RKO (cell line): Measurements from ENCODE around the gene BIVM.

Source experiments
- DNase-seq: peaks from one replicate; pipeline ENCODE4 v3.0.0-alpha.2; 2016; ENCODE audit warnings: low spot score

Gene BIVM

DNA sequence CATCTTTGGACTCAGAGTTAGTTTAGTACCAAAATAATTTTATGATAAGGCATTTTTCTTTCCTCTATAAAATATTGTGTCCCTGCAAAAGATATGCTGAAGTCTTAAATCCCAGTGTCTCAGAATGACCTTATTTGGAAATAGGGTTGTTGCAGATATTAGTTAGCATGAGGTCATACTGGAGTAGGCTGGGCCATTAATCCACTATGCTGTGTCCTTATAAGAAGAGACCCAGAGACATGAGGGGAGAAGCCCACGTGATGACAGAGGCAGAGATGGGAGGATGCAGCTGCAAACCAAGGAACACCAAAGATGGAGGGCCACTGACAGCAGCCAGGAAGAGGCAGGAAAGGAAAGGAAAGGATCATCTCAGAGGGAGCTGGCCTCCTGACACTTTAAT lies 6.5 kb upstream of the BIVM start:
- DNase-seq = peak; percentile 18

GRCh38 chr13:102793611-102794355 lies 5.1 kb upstream of the BIVM start:
- DNase-seq = no peak

DNA sequence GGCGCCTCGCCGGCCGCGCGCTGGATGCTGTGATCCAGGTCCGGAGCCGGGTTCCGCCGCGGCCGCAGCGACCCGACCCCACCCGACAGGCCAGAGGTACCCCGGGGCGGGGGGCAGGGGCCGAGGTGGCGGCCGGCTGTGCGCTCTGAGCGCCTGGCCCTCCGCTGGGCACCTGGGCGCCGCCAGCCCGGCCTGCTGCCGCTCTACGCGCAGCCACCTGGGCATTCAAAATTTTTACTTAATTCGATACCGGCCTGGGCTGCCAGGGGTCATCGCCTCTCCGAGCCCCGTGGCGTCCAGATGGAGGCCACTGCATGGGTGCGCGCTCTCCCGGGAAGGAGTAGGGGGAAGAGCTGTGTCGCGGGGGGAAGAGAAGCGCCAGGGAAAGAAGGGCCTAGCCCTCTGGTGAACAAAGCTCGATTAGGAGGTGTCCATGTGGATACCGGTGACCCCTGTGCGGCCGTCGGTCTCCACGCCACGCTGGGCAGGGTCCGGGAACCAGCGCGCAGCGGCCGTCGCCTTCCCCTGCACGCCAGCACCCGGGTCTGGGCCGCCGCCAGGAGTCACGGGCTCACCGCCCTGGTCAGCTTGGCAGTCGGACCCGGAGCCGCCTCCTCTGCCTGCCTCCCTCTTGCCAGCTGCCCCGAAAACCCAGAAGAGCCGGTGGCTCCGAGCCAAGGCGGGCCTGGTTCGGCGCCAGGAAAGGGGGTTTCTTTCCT lies 666 bp downstream of the BIVM start:
- DNase-seq = peak; percentile 47

DNA sequence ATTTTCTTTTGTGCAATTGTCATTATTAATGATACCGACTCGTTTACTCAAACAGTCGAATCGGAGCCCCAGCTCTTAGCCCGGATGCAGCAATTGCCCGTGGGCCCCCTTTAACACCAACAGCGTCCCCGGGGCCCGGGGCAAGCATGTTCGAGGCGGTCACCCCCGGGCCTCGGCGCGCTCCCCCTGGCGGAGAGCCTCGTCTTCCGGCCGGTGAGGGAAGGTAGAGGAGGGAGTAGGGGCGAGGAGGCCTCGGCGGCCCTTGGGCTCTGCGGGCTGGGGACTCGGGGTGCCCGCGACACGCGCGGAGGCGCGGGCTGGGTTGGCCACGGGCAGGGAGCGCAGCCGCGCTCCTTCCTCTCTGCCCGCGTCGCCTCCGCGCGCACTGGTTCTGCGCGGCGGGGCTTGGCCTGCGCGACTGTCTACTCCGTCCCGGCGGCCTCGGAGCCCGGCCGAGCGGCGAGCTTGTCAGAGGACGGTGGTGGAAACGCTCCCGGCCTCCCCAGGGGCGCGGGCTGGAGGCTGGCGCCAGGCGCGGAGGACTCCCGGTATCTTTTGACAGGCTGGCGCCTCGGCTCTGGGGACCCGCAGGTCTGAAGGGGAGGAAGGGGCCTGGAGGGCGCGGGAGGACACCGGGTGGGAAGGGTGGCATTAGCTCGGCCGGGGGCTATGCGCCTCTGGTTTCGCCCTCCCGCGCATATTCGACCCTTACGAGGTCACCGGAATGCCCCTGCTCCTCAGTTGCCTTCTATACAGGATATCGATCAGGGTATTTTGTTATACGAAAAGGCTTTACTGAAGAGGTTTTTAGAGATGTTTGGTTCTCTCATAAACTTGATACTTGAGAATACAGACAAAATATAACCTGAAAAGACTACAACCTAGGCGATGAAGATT lies 1.5 kb downstream of the BIVM start:
- peak; percentile 79 for DNase-seq

DNA sequence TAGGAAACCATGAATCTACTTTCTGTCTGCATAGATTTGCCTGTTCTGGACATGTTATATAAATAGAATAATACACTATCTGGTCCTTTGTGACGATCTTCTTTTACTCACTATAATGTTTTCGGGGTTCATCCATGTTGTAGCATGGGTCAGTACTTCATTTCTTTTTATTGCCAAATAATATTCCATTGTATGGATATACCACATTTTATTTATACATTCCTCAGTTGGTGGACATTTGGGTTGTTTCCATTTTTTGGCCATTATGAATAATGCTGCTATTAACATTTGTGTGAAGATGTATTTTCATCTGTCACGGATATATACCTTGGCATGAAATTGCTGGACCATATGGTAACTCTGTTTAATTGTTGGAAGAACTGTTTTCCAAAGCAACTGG lies 6.8 kb downstream of the BIVM start:
- DNase-seq = no peak

GRCh38 chr13:102807699-102808098 lies 8.8 kb downstream of the BIVM start:
- DNase-seq = no peak

- DNase-seq = no peak
Measured at GRCh38 chr13:102812611-102813287, 13.8 kb downstream of the BIVM start.

- no peak for DNase-seq
Measured at GRCh38 chr13:102814025-102814607, 15.2 kb downstream of the BIVM start.

DNA sequence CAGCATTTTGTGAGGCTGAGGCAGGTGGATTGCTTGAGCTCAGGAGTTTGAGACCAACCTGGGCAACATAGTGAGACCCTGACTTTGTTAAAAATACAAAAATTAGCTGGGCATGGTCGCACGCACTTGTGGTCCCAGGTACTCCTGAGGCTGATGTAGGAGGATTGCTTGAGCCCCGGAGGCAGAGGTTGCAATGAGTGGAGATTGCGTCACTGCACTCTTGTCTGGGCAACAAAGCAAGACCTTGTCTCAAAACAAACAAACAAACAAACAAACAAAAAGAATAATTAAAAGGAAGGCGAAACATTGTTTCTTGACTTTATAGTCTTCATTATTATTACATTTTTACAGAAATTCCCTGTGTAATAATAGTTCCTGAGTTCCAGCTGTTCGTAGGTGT lies 15.9 kb downstream of the BIVM start:
- DNase-seq = no peak

- DNase-seq = no peak
Measured at GRCh38 chr13:102815788-102816187, 16.9 kb downstream of the BIVM start.

DNA sequence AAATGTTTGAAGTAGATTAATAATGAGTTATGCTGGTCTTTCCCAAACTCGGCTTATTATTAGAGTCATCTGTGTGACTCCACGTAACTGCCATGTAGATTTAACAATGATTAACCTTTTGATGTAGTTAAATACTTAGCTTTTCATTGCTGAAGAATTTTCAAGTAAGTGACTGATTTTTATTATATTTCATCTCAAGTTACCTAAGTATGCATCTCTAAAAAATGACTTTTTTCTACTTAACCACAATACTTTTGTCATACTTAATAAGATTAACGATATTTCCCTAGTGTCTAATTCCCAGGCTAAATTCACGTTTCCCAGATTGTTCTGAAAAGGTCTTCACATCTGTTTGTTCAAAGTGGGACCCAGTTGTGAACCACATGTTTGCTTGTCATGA lies 17.8 kb downstream of the BIVM start:
- no peak for DNase-seq

GRCh38 chr13:102817241-102817640 lies 18.3 kb downstream of the BIVM start:
- DNase-seq = no peak

GRCh38 chr13:102817907-102818306 lies 19.0 kb downstream of the BIVM start:
- DNase-seq = no peak

GRCh38 chr13:102825400-102825799 lies 26.5 kb downstream of the BIVM start:
- no peak for DNase-seq

GRCh38 chr13:102825921-102826706 lies 27.2 kb downstream of the BIVM start:
- peak; percentile 96 for DNase-seq

- DNase-seq = no peak
Measured at GRCh38 chr13:102830646-102831045, 31.7 kb downstream of the BIVM start.

- no peak for DNase-seq
Measured at GRCh38 chr13:102836471-102836870, 37.6 kb downstream of the BIVM start.

DNA sequence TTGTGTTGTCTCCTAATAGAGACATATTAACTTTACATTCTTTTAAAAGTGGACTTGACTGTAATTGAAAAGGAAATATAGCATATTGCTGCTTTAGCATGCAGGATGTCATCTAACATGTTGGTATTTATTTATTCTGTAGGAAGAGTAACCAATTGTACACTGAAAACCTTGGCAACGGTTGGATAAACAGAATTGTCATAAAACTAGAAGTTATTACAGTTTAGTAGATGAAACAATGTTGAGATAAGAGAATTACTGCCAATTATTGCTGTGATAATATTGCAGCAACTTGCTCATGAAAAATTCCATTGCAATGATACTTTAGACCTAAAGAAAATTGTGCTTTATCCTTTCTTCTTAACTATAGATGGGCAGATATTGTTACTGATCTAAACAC lies 39.4 kb downstream of the BIVM start:
- no peak for DNase-seq

DNA sequence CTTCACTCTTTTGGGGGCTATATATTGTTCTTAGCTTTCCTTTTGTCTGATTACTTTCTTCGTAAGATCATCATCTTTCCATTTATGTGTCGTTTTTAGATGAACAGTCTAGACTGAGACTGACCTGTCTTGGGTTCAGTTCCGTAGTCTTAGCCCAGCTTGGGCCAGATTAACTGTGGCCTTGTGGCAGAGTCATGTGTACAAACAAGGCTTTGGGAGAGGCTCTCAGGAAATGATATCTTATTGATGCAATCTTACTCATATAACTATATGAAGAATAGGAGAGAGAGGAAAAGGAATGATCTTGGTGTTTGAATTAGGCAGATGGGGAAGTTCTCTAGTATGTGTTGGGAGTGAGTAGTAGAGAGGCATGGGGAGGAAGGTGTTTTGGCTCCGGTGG lies 40.1 kb downstream of the BIVM start:
- DNase-seq = no peak

- DNase-seq = no peak
Measured at GRCh38 chr13:102839462-102839861, 40.5 kb downstream of the BIVM start.

- no peak for DNase-seq
Measured at GRCh38 chr13:102845289-102845629, 46.3 kb downstream of the BIVM start.
